RWPE1 (cell line): Measurements from ENCODE around the gene DOK7.
A peak's percentile ranks its signal among the peaks of the same experiment; 100 is the strongest.

ENCODE experiments used
- CTCF ChIA-PET: fragments of 350-600 bp; sonication (Branson Sonifier 250); formaldehyde crosslinking; extraction: SDS; loops from one replicate; lab custom pipeline; 2021; lab: Yijun Ruan, JAX
- POLR2A ChIA-PET: fragments of 400-600 bp; formaldehyde crosslinking; extraction: SDS; loops from one replicate; lab custom pipeline; 2020; ENCODE audit warnings: antibody characterized with exemption; ENCODE audit not compliant: low non-redundant PET; lab: Yijun Ruan, JAX
- DNase-seq: peaks from one replicate; pipeline ENCODE4 v3.0.0; 2012; ENCODE audit warnings: low spot score
- H3K27ac ChIP-seq: fragments of 450-650 bp; 2 replicates; pipeline ENCODE4 v1.5.1; 2017
- TF ChIP-seq, protein P1 (sequence below): fragments of 450-650 bp; conservative IDR thresholded peaks from 2 replicates; pipeline ENCODE4 v1.5.1; 2017; ENCODE audit warnings: low read depth, mild to moderate bottlenecking

DOK7 gene

DNA sequence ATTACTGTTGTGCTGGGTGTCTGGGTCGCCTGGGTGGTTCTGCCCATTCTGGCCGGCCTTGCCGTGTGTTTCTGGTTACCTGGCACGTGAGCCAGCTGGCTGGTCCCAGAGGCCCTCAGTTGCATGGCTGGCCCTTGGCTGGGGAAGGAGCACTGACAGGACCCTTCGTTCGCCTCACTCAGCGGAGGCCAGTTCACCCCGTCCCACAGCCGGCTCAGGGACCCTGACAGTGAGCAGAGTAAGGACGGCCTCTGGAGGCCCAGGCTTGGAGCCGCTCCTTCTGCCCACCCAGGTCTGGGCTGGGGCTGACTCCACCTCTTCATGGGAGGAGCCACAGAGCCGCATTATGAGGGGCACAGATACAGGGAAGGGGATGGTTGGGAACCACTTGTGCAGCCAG lies 41.6 kb upstream of the DOK7 start:
- TF ChIP-seq, protein P1, sequence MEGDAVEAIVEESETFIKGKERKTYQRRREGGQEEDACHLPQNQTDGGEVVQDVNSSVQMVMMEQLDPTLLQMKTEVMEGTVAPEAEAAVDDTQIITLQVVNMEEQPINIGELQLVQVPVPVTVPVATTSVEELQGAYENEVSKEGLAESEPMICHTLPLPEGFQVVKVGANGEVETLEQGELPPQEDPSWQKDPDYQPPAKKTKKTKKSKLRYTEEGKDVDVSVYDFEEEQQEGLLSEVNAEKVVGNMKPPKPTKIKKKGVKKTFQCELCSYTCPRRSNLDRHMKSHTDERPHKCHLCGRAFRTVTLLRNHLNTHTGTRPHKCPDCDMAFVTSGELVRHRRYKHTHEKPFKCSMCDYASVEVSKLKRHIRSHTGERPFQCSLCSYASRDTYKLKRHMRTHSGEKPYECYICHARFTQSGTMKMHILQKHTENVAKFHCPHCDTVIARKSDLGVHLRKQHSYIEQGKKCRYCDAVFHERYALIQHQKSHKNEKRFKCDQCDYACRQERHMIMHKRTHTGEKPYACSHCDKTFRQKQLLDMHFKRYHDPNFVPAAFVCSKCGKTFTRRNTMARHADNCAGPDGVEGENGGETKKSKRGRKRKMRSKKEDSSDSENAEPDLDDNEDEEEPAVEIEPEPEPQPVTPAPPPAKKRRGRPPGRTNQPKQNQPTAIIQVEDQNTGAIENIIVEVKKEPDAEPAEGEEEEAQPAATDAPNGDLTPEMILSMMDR, result no peak
- POLR2A ChIA-PET, result no interaction called here
- CTCF ChIA-PET, result no interaction called here
- peak overlapping the region; percentile 35 for H3K27ac ChIP-seq
- no peak for DNase-seq

DNA sequence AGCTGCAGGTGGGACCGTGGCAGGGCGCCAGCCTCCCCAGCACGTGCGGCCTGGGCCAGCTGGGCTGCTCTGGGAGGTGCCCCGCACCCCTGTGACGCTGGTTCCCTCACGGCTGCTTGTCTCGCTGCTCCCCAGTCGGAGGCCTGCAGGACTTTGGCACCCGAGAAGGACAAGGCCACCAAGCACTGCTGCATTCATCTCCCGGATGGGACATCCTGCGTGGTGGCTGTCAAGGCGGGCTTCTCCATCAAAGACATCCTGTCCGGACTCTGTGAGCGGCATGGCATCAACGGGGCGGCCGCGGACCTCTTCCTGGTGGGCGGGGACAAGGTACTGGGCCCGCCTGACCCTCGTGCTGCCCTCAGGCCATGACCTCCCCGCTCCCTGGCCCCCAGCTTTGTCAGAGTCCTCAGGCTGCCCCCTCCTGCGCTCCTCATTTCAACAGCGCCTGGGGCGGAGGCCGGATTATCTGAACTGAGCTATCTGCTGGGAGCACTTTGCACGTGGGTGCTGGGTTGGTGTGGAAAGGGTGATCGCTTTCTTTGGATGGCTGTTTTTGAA lies 40.8 kb upstream of the DOK7 start:
- ChIA-PET POLR2A (no interaction called here), CTCF (no interaction called here)
- no peak overlapping the region; the same call in 1 of the 2 replicates for H3K27ac ChIP-seq
- DNase-seq, result no peak
- TF ChIP-seq, protein P1, result no peak

DNA sequence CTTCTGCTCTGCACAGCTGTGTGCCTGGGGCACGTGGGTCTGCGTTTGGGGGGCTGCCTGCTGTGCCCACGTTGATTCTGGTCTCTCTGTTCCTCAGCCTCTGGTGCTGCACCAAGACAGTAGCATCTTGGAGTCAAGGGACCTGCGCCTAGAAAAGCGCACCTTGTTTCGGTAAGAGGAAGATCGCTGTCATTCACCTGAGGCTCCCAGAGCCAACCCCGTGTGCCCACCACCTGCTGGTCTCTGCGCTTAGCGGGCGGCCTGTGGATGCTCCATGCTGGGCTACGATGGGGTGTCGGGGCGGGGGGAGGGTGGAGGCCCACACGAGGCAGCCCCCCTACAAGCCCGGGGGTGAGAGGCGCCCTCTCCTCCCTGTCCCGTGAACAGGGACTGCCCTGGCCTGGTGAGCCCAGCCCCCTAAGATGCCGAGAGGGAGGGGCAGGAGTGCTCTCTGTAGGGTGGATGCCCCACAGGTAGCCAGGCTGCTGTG lies 40.3 kb upstream of the DOK7 start:
- DNase-seq, result no peak
- TF ChIP-seq, protein P1, result no peak
- H3K27ac ChIP-seq, result no peak overlapping the region
- ChIA-PET POLR2A (no interaction called here), CTCF (no interaction called here)

DNA sequence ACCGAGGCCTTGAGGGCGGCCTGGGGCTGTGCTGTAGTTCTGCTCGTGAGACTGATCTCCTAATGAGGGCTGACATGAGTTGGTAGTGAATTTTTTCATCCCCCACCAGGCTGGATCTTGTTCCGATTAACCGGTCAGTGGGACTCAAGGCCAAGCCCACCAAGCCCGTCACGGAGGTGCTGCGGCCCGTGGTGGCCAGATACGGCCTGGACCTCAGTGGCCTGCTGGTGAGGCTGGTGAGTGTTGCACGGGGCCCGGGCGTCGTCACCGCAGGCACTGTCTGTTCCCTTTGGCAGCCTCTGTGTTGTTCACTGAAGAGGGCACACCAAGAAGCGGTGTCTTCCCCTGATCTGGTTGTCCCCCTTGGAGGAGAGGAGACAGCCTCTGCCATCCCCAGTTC lies 39.7 kb upstream of the DOK7 start:
- no peak overlapping the region for H3K27ac ChIP-seq
- POLR2A ChIA-PET, result no interaction called here
- CTCF ChIA-PET, result no interaction called here
- DNase-seq, result no peak
- TF ChIP-seq, protein P1, result no peak

DNA sequence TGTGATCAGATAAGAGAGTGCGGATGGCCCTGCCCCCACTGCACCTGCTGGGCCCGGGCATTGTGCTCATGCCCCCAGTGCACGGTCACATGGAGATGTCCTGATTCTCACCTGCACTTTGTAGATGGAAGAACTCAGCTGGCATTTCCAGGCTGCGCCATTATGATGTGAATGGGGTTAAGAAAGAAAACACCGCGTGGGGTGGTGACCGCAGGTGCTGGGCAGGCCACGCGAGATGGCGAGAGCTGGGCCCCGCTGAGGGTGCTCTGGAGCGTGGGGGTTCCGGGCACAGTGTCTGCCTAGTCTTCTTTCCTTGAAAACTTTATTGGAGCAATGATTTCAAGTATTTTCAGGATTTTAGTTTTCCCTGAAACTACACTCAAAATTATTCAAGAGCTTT lies 39.2 kb upstream of the DOK7 start:
- DNase-seq, result no peak
- ChIA-PET CTCF (no interaction called here), POLR2A (no interaction called here)
- TF ChIP-seq, protein P1, result no peak
- no peak overlapping the region for H3K27ac ChIP-seq

DNA sequence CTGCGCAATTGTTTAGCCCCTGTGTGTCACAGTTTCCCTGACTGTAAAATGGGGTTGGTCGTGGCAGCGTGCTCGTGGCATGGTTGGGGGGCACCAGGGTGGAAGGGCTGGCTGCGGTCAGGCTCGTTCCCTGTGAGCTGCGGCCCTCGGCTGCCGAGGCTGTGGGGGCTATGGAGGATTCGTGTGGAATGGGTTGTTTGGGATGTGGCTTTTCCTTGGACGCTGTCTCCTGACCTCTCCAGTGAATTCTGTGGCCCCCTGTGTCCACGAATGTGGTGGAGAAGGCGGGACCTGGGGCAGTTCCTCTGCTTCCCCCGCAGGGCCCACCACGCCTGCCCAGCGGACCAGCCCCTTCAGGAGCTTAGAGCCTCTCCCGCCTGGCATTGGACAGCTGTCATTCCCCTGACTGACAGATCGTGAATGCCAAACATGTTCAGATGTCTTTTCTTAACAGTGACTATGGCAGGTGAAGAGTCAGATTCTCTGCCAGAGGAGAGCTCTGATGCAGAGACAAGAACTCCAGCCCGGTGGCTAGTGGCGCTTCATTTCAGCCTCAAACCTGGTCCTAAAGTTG lies 38.5 kb upstream of the DOK7 start:
- TF ChIP-seq, protein P1, result no peak

More for the DNA sequence above, 38.5 kb upstream of the DOK7 start:
- H3K27ac ChIP-seq, result peak overlapping the region; percentile 2; the same call in 1 of the 2 replicates
- ChIA-PET CTCF (no interaction called here), POLR2A (no interaction called here)
- DNase-seq, result no peak
